GM19463 (cell line): Measurements from ENCODE around the gene MALRD1.

Experiments
- ATAC-seq: cut with Tn5 transposase; IDR thresholded peaks from one replicate; pipeline ENCODE4 v1.9.1; 2021; ENCODE audit warnings: mild to moderate bottlenecking, moderate library complexity; ENCODE audit not compliant: unreplicated experiment

MALRD1 gene

DNA sequence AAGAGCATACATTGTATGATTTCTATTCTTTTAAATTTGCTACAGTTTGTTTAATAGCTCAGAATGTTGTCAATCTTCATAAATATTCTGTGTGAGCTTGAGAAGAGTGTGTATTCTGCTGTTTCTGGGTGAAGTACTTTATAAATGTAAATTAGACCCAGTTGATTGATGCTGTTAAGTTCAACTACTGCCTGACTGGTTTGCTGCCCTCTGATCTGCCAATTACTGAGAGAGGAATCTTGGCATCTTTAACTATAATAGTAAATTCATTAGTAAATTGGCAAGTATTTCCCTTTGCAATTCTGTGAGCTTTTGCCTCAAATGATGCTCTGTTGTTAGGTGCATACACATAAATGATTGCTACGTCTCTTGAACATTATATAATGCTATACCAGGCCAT, 512.6 kb downstream of the MALRD1 start:
- no peak for ATAC-seq

DNA sequence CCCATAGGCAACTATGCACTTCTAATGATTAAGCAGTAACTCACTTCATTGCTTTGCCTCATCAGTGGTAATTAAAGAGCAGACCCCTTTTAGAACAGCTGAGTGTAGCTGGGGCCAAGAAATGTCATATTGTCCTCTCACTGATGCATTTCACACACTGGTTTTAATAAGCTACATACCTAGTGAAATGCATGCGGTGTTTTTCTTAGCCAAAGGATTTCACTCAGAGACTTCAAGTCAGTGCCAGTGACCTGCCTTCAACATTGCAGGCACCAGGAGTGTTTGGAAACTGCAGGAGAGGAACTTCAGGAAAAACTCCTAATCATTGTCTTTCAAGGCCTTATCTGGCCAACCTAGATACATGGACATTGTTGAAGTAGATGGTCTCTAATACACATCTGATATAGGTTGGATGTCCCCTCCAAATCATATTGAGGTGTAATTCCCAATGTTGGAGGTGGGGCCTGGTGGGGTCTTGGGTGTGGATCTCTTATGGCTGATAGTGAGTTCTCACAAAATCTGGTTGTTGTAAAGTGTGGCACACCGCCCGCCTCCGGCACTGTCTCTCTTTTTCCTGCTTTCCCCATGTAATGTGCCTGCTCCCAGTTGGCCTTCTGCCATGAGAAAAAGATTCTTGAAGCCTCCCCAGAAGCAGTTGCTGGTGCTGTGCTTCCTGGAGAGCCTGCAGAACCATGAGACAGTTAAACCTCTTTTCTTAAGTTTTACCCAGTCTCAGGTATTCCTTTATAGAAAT, 515.0 kb downstream of the MALRD1 start:
- ATAC-seq, result no peak

DNA sequence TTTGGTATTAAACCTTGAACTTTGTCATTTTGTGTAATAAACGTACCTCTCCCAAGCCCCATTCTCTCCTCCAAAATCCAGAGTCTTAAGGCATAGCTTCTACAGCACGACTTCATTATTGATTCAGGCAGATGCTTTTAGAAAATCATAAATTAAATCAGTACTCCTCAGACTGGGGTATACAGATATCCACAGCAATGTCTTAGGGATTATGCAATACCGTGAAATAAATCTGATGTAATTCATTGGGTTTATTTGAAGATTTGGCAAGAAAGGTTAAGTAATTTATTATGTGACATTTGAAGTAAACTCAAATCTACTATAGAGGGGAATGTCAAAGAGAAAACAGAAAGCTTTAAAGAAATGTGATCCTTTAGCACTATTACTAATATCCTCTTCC, 521.5 kb downstream of the MALRD1 start:
- ATAC-seq, result no peak

DNA sequence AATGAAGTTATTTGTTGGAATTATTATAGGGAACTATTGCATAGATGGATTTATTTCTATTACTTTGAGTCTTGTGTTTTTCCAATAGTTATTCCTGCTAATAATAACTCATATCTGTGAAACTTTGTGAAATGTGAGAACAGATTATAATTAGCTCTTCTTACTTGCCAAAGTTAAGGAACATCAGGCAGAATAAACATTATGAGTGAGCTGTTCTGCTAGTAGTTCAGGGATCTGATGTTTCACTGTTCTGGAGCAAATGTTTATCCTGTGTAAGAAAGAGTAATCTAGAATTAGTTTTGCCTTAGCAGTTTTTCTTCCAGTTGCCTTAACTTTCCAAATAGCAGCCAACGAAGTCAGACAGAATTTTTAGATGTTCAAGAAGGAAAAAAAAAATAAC, 522.4 kb downstream of the MALRD1 start:
- ATAC-seq, result no peak

DNA sequence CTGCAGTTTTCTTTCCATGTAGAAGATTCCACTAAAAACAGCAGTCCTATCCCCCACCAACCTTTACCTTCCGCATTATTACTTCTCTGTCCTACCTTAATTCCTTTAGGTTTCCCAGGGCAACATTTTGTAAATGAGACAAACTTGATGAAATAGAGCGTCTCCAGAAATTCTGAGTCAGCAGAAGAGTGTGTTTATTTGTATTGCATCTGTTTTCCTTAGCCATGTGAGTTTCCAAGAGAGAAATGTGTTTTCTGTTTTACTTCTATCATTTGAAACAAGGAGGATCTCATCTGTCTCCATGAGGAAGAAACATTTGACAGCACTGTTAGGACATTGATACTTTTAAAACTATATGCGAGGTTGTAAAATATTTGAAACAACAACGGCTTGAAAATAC, 523.5 kb downstream of the MALRD1 start:
- ATAC-seq, result no peak

DNA sequence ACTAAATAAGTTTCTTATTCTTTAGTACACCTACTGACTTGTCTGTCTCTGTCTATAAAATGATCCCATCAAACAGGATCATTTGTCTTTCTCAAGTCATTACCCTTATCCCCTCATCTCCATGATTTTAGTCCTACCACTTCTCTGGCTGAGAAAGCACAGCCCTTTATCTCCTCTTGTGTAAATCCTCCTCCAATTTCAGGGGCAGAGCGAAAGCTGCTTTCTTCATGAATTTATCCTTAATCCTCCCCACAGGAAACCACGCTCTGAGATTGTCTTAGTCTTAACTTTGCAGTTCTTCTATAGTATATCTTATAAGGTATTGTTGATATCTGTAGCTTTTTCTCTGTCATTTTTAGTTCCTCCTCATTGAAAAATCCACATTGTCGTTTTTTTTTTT, 528.0 kb downstream of the MALRD1 start:
- ATAC-seq, result no peak

DNA sequence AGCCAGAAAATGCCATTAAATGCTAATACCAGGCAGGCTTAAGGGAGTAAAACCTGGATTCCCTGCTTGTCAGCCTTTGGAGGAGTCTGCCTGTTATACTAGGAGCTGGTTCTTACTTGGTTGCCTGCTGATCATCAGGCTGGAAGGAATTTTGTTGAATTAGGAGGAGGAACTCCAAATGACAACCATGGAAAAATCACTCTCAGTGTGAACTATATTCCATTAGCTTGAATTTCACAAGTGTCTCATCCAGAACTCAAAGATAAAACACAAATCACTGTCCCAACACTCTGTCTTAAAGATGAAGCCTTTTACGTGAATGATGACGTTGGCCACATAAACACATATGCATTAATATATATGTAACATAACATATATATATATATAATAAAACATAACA, 528.8 kb downstream of the MALRD1 start:
- no peak for ATAC-seq

DNA sequence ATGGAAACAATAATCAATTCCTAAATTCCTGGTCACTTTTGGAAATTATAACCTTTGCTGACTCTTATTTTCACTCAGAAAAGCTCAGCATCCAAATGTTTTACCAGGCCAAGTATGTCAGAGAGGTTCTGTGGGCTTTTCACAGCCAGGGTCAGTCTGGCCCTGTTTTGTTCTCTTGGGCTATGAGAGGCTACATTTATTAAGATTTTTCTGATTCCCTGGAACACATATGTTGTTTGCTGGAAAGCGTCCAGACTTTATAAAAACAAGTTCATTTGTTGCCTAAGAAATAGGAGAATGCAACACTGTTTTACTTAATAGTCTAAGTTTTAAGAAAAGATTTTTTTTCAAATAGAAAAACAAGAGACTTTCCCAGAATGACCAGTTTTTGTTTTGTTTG, 529.2 kb downstream of the MALRD1 start:
- ATAC-seq, result no peak

DNA sequence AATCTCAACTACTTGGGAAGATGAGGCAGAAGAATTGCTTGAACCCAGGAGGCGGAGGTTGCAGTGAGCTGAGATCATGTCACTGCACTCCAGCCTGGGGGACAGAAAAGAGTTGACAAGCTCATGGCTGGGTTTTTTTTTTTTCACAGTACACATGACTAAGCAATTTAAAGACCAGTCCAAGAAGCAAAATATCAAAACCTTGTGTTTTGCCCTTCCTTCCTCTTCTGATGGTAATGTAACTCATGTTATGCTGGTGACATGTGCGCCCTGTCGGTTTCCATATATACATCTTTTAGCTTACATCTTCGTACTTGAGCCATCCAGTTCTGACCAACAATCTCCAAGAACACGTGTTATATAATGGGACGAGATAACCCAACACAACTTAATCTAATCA, 530.0 kb downstream of the MALRD1 start:
- ATAC-seq, result no peak

DNA sequence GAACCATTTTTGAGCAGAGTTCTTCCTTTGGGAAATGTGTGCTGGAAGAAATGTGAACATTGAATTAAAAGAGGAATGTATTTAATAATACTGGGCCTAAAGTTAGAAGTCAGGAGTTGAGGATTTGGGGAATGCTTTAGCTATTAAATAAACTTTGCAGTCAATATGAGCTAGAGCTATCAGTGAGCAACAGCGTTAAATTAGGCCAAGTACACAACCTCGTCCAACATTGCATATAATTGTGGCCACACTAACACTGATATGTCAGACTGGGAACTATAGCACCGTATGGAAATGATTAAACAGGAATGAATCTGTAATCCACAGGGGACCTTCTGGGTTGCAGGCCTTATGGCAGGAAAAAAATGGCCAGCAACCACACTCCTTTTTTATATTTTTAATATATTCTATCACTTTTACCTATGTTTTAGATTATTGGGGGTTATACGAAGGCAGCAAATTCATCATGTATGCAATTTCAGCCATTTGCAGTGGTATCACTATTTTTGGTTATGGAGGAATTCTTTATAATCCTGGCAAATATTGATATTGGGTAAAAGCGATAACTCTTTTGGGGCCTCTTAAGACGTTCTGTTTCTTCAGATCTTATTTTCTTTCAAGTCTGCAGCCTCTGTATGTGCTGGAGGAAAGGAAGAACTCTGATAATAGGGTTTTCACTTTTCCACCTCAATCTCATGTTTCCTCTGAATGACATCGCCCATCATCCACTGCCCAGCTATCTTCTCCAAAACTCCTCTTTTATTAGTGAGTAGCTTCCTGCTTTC, 531.4 kb downstream of the MALRD1 start:
- no peak for ATAC-seq

DNA sequence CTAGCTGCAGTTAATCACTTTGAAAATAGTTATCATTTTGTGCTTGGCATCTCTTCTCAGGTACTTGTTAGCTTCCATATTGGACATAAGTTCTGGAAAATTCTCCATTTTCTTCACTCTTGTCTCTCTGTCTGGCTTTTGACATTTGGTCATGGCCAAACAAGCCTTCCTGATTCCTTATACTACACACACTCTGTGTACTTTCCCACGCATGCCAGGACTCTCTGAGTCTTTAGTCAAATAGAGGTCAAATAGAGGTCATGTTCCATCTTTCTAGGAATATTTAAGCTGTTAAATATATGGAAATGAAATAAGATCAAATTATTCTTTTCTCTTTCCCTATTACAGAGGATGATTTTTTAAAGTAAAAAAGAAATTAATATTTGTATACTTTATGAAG, 532.1 kb downstream of the MALRD1 start:
- no peak for ATAC-seq

DNA sequence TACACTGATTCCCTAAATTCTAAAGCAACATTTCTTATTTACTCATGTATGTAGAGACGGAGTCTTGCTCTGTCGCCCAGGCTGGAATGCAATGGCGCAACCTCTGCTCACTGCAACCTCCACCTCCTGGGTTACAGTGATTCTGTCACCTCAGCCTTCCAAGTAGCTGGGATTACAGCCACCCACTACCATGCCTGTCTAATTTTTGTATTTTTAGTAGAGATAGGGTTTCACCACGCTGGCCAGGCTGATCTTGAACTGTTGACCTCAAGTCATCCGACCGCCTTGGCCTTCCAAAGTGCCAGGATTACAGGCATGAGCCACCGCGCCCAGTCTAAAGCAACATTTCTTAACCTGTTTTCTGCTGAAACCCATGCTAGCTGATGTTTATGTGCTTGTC, 540.0 kb downstream of the MALRD1 start:
- ATAC-seq, result no peak

DNA sequence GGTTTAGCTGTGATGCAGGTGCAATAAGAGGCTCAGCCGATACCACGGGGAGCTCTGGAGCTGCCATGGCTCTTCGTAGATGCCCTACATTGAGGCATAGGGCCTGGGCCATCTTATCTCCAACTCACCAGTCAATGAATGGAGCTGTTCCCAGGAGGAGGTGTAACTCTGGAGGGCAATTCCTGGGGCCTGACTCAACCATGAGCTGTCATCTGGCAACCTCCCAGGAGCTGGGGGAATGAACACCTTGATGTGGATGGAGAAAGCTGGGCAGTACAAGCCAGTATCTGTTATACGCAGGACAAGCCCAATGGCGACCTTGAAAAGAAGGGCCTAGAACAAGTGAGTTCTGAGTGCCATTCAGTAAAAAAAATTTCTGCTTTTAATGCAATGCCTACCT, 543.7 kb downstream of the MALRD1 start:
- ATAC-seq, result no peak

DNA sequence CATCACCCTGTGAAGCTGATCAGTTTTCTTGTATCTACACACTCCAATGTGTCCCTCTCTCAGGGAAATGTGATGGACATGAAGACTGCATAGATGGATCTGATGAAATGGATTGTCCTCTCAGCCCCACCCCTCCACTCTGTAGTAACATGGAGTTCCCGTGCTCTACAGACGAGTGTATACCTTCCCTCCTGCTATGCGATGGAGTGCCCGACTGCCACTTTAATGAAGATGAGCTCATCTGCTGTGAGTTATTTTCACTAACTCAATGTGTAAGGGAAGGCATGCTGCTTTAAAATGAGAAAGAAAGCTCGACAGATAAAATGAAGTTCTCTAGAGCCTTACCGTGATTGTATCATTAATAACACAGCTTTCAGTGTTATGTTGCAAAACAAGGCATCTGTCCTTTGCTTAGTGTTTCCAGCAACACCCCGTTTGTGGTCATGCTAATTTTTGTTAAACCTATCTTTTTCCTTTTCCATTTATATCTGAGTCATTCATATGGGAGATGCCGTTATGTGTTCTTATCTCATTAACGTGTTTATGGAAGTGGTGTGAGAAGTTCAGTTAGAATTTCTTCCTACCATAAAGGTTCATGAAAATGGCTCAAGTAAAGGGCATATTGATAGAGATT, 546.7 kb downstream of the MALRD1 start:
- ATAC-seq, result no peak

DNA sequence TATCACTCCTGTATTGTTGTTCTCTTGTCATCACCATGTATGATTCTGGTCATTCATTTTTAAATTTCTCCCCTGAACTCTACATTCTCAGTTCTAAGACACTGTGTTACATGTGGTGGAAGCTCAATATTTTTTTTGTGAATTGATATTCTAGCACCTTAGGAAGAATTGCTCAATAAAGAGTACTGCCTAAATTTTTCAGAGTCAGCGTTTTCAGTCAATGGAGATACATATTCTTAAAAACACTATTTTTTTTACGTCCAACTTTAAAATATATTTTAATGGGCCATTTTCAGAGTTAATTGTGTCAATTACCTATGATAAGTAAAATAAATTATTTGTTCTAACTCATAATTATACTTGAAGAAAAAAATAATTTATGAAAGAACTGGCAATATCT, 557.2 kb downstream of the MALRD1 start:
- ATAC-seq, result no peak

DNA sequence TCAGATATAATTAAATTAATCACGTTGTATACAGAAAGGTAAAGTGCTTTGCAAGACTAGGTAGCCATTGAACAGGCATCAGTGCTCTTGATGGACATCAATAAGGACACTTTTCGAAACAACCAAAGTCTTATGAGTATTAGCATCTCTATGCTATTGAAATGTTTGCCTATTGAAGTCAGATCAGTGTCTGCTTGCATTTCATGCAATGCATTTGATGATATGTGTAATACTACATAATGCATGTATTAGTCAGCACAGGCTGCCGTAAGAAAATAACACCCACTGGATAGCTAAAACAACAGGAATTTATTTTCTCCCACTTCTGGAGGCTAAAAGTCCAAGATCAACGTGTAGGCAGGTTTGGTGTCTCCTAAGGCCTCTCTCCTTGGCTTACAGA, 558.4 kb downstream of the MALRD1 start:
- ATAC-seq, result no peak

DNA sequence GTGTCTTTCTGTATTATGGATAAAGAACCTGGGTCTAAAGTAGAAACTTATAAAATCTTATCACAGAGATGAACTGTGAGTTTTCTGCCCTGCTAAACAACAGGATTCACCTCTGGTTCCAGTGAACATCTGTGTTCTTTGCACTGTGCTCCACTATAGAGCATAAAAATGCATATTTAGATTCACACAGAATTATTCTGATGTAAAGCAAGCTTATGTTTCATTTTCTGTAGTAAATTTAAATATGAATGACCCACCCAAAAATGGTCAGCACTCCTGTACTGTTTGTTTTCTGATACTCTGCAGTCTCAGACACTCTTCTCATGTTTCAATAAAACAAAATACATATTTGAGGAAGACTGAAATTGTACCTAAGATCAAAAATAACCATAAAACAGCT, 563.2 kb downstream of the MALRD1 start:
- no peak for ATAC-seq

DNA sequence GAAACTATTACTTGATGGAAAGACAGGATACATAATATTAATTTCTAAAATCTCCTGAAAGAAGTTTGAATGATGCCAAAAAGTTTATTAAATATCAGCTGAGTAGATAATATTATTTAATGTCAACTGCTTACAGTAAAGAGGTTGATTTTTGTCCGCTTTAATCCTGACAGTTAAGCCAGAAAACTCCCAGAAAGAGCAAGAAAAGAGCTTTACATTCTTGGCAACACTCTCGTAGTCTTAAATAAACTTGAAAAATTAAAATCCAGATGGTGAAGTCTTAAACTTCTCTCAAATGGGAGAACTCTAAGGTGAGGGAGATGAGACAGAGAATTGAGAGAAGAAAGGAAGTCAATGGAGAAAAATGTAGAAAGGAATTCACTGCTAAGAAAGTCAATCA, 568.4 kb downstream of the MALRD1 start:
- ATAC-seq, result no peak

DNA sequence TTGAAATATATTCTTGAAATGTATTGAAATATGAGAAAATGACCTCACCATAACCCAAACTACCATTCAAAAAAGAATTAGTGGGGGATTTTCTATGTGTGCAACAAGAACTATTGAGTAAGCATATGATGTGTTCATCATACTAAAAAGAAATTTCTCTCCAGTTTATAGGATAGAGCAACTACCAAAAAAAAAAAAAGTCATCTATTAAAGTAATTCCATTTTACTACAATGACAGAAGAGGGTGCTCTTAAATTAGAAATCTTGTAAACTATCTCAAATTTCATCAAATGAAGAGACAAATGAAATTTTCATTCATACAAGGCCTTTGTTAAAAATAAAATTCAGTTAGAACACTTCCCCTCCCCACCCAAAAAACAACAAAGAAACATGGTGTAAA, 572.2 kb downstream of the MALRD1 start:
- ATAC-seq, result no peak

DNA sequence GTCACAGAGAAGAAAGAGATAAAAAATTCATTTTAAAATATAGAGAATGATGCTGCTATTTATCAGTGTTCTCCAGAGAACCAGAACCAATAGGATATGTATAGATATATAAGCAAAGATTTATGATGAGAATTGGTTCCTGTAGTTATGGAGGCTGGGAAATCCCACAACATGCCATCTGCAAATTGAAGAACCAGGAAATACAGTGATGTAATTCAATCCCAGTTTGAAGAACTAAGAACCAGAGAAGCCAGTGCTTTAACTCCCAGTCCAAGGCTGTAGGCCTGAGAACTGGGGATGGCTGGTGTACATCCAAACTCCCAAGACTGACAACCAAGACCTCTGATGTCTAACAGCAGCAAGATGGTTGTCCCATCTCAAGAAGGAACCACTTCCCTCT, 574.7 kb downstream of the MALRD1 start:
- ATAC-seq, result no peak

DNA sequence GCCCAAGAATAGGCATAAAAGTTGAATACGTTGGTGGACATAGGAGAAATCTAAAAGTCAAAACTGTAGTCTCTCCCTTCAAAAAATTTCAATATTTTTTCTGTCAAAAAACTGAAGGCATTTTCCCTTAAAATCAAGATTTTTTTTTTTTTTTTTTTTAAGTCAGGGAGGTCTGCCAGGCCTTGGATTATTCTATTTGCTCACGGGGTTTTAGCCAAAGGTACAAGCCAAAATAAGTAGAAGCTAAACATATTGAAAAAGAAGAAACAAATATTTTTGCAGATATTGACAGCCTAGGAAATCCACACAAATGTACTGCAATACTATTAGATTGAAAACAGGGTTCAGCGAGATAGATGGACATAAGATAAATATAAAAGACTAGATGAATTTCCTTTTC, 577.6 kb downstream of the MALRD1 start:
- ATAC-seq, result no peak
